ENCODE measurements around the gene TCERG1L. TPM values are rescaled to one million over a fixed set of nuclear protein-coding genes. Genes with fewer than 3 reads are reported as not detected.
"Not testable (repeated sequence)": the region's sequence is repeated elsewhere in the genome, so short reads cannot be mapped to it uniquely, and the experiment has no call there.

The TCERG1L gene
- total RNA-seq, 1 experiment from 2014 or later = not detected

DNA sequence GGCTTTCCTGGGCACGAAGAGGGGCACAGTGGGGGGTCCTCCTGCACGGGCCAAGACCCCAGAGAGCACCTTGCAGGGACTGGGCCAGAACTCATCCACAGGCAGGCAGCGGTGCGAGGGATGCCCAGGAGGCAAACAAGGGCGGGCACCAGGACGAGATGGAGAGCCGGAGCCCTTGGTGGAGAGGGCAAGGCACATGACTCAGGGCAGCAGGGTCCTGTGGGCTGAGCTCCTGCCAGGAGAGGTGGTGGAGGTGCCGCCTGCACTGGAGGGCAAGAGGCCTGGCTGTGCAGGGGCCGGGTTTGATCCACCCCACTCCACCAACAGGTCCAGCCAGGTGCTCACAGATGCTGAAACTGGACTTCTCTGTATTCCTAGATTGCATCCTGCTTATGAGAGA, 170.9 kb downstream of the TCERG1L start:
- intact Hi-C loops (cut with micrococcal nuclease; ENCODE audit: unreplicated experiment) = no loop called here
- no peak overlapping the region for H3K4me3 Mint-ChIP-seq (ENCODE audit: low read depth, unreplicated experiment)

DNA sequence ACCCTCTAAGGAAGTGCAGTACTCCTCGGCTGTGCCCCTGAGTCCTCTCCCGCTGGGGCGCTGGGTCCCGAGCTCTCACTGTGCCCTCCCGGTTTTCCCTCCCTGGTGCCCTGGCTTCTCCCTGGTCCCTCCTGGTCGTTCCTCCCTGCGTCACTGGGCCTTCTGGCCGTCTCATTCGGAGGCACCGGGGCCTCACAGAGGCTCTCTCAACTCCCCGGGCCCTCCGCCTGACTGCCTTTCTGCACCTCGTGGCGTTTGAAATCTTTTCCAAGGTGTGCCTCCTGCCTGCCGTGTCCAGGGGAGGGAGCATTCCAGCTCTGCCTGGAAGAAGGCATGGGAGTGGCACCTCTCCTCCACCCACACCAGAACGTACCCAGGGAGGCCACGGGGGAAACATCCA, 174.3 kb downstream of the TCERG1L start:
- no peak overlapping the region for H3K4me3 Mint-ChIP-seq (ENCODE audit: low read depth, unreplicated experiment)
- intact Hi-C loops (cut with micrococcal nuclease; ENCODE audit: unreplicated experiment) = no loop called here
- H3K4me1 Mint-ChIP-seq (ENCODE audit: low read depth, unreplicated experiment) = no peaks in the 10 kb centered on the region
- CTCF ChIA-PET = no interaction called here
- peaks cover 10% of the 10 kb centered on the region for H3K9me3 Mint-ChIP-seq (ENCODE audit: low read depth, unreplicated experiment)
- TF ChIP-seq, protein P1, sequence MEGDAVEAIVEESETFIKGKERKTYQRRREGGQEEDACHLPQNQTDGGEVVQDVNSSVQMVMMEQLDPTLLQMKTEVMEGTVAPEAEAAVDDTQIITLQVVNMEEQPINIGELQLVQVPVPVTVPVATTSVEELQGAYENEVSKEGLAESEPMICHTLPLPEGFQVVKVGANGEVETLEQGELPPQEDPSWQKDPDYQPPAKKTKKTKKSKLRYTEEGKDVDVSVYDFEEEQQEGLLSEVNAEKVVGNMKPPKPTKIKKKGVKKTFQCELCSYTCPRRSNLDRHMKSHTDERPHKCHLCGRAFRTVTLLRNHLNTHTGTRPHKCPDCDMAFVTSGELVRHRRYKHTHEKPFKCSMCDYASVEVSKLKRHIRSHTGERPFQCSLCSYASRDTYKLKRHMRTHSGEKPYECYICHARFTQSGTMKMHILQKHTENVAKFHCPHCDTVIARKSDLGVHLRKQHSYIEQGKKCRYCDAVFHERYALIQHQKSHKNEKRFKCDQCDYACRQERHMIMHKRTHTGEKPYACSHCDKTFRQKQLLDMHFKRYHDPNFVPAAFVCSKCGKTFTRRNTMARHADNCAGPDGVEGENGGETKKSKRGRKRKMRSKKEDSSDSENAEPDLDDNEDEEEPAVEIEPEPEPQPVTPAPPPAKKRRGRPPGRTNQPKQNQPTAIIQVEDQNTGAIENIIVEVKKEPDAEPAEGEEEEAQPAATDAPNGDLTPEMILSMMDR (IDR thresholded peaks at IDR 0.05; ENCODE audit: unreplicated experiment) = no peak
- H3K27ac Mint-ChIP-seq (ENCODE audit: unreplicated experiment) = no peak overlapping the region
- no peaks in the 10 kb centered on the region for H3K36me3 Mint-ChIP-seq (ENCODE audit: insufficient read depth, unreplicated experiment)
- BruUV-seq (replicated peaks) = no TSS peak
- DNase-seq = no peak
- H3K27me3 Mint-ChIP-seq (ENCODE audit: unreplicated experiment) = no peaks in the 10 kb centered on the region

More for the DNA sequence above, 170.9 kb downstream of the TCERG1L start:
- TF ChIP-seq, protein P1 (IDR thresholded peaks at IDR 0.05; ENCODE audit: unreplicated experiment) = no peak
- Mint-ChIP-seq H3K27me3 (ENCODE audit: unreplicated experiment) (no peaks in the 10 kb centered on the region), H3K27ac (ENCODE audit: unreplicated experiment) (no peak overlapping the region), H3K9me3 (ENCODE audit: low read depth, unreplicated experiment) (peaks cover 5% of the 10 kb centered on the region), H3K36me3 (ENCODE audit: insufficient read depth, unreplicated experiment) (no peaks in the 10 kb centered on the region), H3K4me1 (ENCODE audit: low read depth, unreplicated experiment) (no peaks in the 10 kb centered on the region)
- CTCF ChIA-PET = interaction anchor here (0.6 kb wide), 1 partner anchor 279 kb away, joined by 4 read pairs; no protein-coding TSS in a partner anchor
- BruUV-seq (replicated peaks) = no TSS peak
- DNase-seq = no peak

DNA sequence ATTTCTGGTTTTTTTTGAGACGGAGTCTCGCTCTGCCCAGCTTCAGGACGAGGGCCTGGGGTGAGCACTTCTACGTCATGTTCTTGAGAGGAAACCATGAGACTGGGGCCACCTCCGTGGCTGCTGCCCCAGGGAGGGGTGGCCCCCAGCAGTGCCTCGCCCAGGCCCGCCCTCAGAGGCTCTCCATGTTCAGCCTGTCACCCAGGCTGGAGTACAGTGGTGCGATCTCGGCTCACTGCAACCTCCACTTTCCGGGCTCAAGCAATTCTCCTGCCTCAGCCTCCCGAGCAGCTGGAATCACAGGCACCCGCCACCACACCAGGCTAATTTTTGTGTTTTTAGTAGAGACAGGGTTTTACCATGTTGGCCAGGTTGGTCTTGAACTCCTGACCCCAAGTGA, 175.2 kb downstream of the TCERG1L start:
- H3K9me3 Mint-ChIP-seq (ENCODE audit: low read depth, unreplicated experiment); H3K27me3 Mint-ChIP-seq (ENCODE audit: unreplicated experiment); CTCF ChIA-PET; H3K4me3 Mint-ChIP-seq (ENCODE audit: low read depth, unreplicated experiment); DNase-seq; H3K36me3 Mint-ChIP-seq (ENCODE audit: insufficient read depth, unreplicated experiment); H3K4me1 Mint-ChIP-seq (ENCODE audit: low read depth, unreplicated experiment); BruUV-seq (replicated peaks); intact Hi-C loops (cut with micrococcal nuclease; ENCODE audit: unreplicated experiment); H3K27ac Mint-ChIP-seq (ENCODE audit: unreplicated experiment): not testable (repeated sequence)

DNA sequence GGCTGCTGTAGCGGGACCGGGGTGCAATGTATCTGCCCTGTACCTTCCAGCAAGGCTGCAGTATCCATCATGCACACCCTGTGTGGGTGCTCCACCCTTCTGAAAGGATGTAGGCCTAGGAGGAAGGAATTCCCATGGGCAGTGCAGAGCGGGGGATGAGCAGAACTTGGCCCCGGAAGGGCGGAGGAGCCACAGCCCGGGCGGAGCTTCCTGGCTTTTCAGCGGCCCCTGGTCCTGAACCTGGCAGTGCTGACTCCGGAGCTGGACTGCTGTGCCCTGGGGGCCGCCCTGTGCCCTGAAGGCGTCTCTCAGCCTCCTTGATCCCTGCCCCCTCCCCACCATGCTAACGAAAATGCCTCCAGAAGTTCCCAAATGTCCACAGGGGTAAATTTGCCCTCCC, 175.8 kb downstream of the TCERG1L start:
- CTCF ChIA-PET = no interaction called here
- H3K36me3 Mint-ChIP-seq (ENCODE audit: insufficient read depth, unreplicated experiment) = no peaks in the 10 kb centered on the region
- intact Hi-C loops (cut with micrococcal nuclease; ENCODE audit: unreplicated experiment) = no loop called here
- no TSS peak for BruUV-seq (replicated peaks)
- H3K27me3 Mint-ChIP-seq (ENCODE audit: unreplicated experiment) = no peaks in the 10 kb centered on the region
- no peak overlapping the region for H3K27ac Mint-ChIP-seq (ENCODE audit: unreplicated experiment)
- TF ChIP-seq, protein P1 (IDR thresholded peaks at IDR 0.05; ENCODE audit: unreplicated experiment) = no peak
- peaks cover 7% of the 10 kb centered on the region for H3K9me3 Mint-ChIP-seq (ENCODE audit: low read depth, unreplicated experiment)
- H3K4me1 Mint-ChIP-seq (ENCODE audit: low read depth, unreplicated experiment) = no peaks in the 10 kb centered on the region
- no peak for DNase-seq
- no peak overlapping the region for H3K4me3 Mint-ChIP-seq (ENCODE audit: low read depth, unreplicated experiment)

DNA sequence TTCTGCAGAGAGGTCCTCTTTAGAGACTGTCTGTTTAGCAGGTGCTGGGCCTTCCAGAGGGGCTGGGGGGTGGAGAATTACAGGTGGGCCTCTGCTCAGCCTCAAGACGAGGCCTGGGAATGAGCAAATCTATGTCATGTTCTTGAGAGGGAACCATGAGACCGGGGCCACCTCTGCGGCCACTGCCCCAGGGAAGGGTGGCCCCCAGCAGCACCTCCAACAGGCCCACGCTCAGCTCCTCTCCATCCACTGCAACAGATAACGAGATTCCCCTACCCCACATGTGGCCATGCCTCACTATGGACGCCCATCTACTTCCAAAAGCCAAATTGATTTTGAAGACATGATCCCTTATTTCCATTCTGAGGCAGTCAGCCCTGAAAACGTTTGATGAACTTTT, 176.9 kb downstream of the TCERG1L start:
- no peaks in the 10 kb centered on the region for H3K27me3 Mint-ChIP-seq (ENCODE audit: unreplicated experiment)
- BruUV-seq (replicated peaks) = no TSS peak
- TF ChIP-seq, protein P1 (IDR thresholded peaks at IDR 0.05; ENCODE audit: unreplicated experiment) = no peak
- peaks cover 7% of the 10 kb centered on the region for H3K9me3 Mint-ChIP-seq (ENCODE audit: low read depth, unreplicated experiment)
- no peak overlapping the region for H3K27ac Mint-ChIP-seq (ENCODE audit: unreplicated experiment)
- CTCF ChIA-PET = no interaction called here
- H3K36me3 Mint-ChIP-seq (ENCODE audit: insufficient read depth, unreplicated experiment) = no peaks in the 10 kb centered on the region
- DNase-seq = no peak
- intact Hi-C loops (cut with micrococcal nuclease; ENCODE audit: unreplicated experiment) = no loop called here
- no peak overlapping the region for H3K4me3 Mint-ChIP-seq (ENCODE audit: low read depth, unreplicated experiment)
- no peaks in the 10 kb centered on the region for H3K4me1 Mint-ChIP-seq (ENCODE audit: low read depth, unreplicated experiment)

Measured in Calu3 (cell line).